T47D (cell line): ENCODE measurements around the gene SERPINC1.
"Not testable (repeated sequence)": the region's sequence is repeated elsewhere in the genome, so short reads cannot be mapped to it uniquely, and the experiment has no call there.

Experiments
- DNase-seq, 2 experiments: peaks; one replicate each; pipeline versions ENCODE4 v3.0.0 to v3.0.0-alpha.2; 2011 to 2012; ENCODE audit warnings: low read depth in 1 of 2, low spot score in 1 of 2
- JUND ChIP-seq: IDR thresholded peaks from 2 replicates; pipeline ENCODE4 v1.6.1; 2012; ENCODE audit warnings: low read depth
- in situ Hi-C: cut with HindIII; loops from 2 replicates; pipeline ENCODE4 v1.10.0; 2016; ENCODE audit warnings: low sequenced_read_pairs, low pct_unique_long_range_greater_than_20kb

The SERPINC1 gene

GRCh38 chr1:173917149-173917548, at the start of gene SERPINC1:
Gene SERPINC1, minus strand, starts transcription at chr1:173917327. Its CDS starts 68 bp downstream, at chr1:173917259.
- in situ Hi-C loops, result no loop called here
- no peak for DNase-seq
- TF ChIP-seq JUND, result no peak

DNA sequence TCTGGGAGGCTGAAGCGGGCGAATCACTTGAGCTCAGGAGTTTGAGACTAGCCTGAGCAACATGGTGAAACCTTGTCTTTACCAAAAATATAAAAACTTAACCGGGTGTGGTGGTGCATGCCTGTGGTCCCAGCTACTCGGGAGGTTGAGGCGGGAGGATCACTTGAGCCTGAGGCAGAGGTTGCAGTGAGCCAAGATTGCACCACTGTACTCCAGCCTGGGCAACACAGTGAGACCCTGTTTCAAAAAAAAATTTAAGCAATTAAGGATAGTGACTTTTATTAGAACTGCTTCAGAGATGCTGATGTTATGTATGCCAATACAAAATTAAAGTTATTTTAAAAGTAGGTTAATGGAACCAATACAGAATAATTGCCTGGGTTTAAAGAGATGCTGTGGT, 48.8 kb upstream of the SERPINC1 start:
- DNase-seq, in situ Hi-C loops: not testable (repeated sequence)

- in situ Hi-C loops, result no loop called here
These were observed 46.4 kb upstream of the SERPINC1 start for GRCh38 chr1:173963477-173963876.

GRCh38 chr1:173960625-173961024, 43.5 kb upstream of the SERPINC1 start:
- in situ Hi-C loops, result no loop called here

More at GRCh38 chr1:173963477-173963876, 46.4 kb upstream of the SERPINC1 start:
- TF ChIP-seq JUND, result no peak
- no peak for DNase-seq

DNA sequence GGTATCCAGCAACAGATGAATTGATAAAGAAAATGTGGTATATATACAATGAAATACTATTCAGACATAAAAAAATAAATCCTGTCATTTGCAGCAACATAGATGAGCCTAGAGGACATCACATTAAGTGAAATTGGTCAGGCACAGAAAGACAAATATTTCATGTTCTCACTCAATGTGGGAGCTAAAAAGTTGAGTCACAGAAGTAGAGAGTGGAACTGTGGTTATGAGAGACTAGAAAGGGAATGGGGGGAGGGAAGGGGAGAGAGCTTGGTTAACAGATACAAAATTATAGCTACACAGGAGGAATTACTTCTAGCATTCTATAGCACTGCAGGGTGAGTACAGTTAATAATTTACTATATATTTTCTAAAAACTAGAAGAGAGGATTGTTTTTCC, 37.1 kb upstream of the SERPINC1 start:
- DNase-seq, result no peak
- in situ Hi-C loops, result no loop called here
- no peak for TF ChIP-seq JUND

More at GRCh38 chr1:173960625-173961024, 43.5 kb upstream of the SERPINC1 start:
- DNase-seq, result no peak
- no peak for TF ChIP-seq JUND

DNA sequence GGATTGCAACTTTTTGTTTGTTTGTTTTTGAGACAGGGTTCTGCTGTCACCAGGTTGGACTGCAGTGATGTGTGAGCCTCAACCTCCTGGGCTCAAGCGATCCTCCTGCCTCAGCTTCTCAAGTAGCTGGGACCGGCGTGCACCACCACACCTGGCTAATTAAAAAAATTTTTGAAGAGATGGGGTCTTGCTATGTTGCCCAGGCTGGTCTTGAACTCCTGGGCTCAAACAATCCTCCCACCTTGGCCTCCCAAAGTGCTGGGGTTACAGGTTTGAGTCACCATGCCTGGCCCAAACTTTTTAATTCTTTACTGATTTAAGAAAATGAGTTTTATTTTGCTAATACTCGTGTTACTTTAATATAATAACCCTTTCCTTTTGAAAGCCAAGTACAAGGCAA, 31.5 kb upstream of the SERPINC1 start:
- TF ChIP-seq JUND, result no peak
- in situ Hi-C loops, result no loop called here
- no peak for DNase-seq

DNA sequence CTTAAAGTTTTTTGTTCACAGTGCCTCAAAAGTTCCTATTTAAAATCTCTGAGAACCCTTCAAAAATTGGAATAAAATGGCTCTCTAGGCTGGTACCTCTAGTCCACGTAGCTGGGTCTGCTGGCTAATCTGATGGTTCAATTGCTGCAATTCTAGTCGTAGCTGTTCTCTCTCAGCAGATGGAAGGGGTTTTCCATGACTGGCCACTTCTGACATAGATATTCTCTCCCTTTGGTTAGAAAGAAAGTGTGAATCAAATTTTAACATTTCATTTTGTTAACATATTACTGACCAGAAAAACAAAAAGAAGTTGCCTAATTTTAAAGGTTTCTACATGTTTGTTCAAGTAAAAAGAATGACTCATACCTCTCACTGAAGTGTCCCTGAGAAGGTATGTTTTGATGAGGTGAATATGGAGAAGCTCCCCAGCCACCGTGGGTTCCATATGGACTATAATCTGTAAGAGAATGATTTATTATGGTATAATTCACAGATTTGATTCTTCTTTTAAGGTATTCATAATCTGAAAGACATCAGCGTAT, 29.3 kb upstream of the SERPINC1 start:
- DNase-seq, result no peak
- in situ Hi-C loops, result no loop called here
- TF ChIP-seq JUND, result no peak

DNA sequence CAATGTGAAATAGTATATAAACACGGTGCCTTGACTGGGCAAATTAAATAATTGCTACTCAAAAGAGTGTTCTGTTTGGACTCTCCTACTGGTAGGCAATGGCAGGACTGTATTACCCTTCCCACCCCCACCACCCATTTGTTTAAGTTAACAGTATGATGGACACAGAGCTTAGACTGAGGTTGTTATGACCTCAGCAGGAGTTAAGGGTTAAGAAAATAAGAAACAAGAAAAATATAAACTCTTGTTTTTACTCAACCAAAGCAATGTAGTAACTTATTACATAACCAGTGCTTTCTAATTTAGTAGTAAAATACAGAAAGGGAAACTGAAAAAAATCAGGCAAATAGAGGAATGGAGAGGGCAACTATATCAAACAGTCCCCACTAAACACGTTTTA, 19.9 kb upstream of the SERPINC1 start:
- no peak for DNase-seq
- TF ChIP-seq JUND, result no peak
- in situ Hi-C loops, result no loop called here

DNA sequence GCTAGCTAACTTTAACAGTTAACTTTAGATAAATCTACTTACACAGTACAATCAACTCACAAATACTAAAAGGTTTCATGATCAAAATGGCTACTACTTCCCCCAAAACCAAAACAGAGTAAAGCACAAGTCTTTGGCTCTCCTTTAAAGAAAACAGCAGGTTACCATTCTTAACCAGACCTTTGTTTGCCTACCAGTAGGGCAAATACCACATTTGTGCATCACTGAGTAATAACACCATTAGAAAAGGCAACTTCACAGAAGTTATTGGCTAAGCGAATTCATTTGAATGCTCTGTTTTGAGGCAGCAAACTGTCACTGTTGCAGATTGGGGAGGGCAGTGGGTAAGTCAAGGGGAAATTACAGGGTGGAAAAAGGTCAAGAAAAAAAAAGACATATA, 17.3 kb upstream of the SERPINC1 start:
- in situ Hi-C loops, result no loop called here

DNA sequence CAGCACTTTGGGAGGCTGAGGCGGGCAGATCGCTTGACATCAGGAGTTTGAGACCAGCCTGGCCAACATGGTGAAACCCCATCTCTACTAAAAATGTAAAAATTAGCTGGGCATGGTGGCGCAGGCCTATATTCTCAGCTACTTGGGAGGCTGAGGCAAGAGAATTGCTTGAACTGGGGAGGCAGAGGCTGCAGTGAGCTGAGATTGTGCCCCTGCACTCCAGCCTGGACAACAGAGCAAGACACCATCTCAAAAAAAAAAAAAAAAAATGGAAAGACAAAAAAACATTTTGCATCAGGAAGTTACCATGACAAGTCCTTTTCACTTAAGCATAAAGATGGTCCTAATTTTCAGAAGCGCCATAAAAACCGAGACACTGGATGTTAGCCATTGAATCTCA, 13.4 kb upstream of the SERPINC1 start:
- in situ Hi-C loops, DNase-seq: not testable (repeated sequence)

More for the DNA sequence above, 17.3 kb upstream of the SERPINC1 start:
- no peak for TF ChIP-seq JUND
- DNase-seq, result no peak

DNA sequence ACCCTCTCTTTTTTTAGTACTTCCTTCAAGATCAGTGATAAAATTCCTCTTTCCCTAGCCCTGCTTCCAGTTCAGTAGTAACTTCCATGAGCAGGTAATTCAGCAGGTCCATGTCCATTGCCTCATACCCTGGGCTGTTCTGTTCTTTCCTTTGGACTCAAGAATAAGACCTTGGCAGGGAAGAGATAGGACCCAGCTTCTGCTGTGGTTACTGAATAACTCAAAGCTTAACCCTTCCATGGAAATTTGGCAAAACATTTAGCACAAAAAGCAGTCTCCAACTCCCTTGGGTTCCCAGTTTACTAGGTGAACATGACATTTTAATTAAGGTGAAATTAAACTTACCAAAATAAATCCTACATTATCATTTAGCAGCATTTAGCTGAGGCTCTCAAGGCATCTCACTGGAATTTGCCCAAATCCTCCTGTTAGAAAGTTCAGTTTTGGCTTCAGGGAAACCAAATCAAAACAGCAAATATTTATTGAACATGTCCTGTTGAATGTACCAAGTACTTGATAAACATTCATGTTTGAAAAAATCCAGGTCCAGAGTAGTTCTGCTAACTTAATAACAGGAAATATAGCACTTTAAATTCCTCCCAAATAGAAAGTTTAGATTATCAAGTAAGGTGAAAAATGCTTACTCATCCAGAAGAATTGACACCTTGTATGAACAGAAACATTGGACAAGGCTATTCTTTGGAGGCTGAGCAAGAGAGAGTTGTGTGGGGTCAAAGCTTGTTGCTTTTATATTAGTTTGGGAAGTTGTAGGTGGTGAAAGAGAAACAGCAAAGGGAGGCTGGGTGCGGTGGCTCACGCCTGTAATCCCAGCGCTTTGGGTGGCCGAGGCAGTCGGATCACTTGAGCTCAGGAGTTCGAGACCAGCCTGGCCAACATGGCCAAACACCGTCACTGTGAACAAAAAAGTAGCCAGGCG, 8.4 kb upstream of the SERPINC1 start:
- in situ Hi-C loops, result no loop called here
- peak; percentile 15 to 19 for DNase-seq
- no peak for TF ChIP-seq JUND

DNA sequence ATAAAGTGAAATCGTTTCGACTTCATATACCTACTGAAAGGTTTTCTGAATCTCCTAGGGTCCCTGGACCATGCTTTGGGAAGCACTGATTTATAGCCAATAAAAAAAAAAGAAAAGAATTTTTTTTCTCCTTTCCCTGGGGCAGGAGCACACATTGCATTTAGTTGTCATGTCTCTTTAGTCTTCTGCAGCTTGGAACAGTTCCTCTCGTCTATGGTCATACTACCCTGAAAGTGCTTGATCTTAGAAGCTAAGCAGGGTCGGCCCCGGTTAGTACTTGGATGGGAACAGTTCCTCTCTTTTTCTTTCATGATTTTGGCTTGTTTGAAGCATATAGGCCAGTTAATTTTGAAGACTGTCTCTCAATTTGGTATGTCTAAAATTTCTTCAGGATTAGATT, 3.7 kb upstream of the SERPINC1 start:
- in situ Hi-C loops, result no loop called here
- no peak for DNase-seq
- TF ChIP-seq JUND, result no peak

GRCh38 chr1:173917635-173918493, 737 bp upstream of the SERPINC1 start:
- no peak for TF ChIP-seq JUND
- in situ Hi-C loops, result no loop called here
- DNase-seq, result no peak
